GM21447 (cell line): ENCODE results near the gene ZNG1C.
"Not testable (repeated sequence)": the region's sequence is repeated elsewhere in the genome, so short reads cannot be mapped to it uniquely, and the experiment has no call there.

Source experiments
- ATAC-seq: cut with Tn5 transposase; IDR thresholded peaks from one replicate; pipeline ENCODE4 v1.9.1; 2021; ENCODE audit not compliant: unreplicated experiment

The ZNG1C gene

DNA sequence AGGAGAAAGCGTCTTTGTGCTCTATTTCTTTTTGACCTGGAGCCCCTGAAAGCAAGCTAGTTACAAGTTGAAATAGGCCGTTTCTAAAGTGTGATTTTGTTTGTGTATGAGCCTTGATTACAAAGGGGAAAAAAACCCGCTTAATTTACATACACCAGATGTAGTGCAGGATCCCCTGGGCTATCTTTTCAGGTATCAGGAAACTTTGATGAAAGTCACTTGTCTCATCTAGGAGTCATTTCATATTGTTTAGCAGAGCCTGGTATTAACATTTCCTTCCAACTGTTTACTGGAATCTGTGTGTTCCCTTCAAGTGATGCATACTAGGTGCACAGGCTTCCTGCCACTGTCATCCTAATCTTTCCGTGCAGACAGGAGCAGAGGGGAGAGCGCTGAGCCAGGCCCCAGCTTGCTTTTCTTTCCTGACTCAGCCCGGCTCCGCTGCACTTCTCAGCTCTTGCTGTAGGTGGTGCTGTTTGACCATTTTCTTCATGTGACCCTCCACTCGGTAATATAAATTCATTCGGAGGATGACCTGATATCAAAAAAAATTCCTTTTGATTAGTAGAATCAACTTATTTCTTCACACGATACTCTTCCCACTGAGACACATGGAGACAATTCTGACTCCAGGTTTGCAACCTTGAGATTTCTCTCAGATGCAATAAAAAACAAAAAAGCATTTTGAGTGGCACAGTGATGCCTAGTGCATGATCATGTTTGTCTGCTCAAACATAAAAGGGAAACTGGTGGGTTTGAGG is 100.7 kb downstream of the ZNG1C start:
- peak; percentile 83 for ATAC-seq

DNA sequence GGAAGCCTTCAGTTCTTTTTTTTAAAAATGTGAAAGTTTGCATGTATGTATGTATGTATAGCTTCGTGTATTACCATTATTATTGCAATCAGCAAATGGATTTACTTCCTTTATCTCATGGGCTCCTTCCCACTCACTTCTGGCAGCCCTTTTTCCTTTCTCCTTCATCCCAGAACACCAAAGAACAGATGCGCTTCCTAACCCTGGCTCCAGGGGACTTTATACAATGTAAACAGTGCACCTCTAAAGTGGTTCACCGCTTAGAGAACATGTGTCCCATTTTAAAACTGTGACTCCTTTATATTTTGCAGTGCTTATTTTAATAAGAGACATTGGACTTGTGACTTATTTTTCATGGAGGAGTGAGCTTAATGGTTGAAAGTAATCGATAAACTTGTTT is 101.5 kb downstream of the ZNG1C start:
- ATAC-seq, result not testable (repeated sequence)

DNA sequence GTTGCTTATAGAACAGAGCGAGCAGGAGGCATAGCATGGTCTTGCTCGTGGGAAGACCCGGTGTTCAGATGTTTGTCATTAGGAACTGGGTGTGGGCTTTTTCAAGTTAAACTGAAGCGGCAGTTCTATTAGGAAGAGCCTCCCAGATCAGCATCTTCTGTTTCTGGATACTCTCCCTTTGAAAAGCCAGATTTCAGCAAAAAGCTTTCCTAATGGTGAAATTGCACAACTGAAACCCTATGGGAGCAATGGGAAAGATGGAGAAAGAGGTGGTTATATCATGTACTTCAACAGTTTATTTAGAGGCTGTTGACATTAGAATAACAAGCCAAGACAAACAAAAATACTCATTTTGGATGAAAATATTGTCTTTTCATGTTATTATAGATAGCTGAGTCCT is 102.2 kb downstream of the ZNG1C start:
- ATAC-seq, result not testable (repeated sequence)
